ENCODE data around the gene EMILIN3.

DNA sequence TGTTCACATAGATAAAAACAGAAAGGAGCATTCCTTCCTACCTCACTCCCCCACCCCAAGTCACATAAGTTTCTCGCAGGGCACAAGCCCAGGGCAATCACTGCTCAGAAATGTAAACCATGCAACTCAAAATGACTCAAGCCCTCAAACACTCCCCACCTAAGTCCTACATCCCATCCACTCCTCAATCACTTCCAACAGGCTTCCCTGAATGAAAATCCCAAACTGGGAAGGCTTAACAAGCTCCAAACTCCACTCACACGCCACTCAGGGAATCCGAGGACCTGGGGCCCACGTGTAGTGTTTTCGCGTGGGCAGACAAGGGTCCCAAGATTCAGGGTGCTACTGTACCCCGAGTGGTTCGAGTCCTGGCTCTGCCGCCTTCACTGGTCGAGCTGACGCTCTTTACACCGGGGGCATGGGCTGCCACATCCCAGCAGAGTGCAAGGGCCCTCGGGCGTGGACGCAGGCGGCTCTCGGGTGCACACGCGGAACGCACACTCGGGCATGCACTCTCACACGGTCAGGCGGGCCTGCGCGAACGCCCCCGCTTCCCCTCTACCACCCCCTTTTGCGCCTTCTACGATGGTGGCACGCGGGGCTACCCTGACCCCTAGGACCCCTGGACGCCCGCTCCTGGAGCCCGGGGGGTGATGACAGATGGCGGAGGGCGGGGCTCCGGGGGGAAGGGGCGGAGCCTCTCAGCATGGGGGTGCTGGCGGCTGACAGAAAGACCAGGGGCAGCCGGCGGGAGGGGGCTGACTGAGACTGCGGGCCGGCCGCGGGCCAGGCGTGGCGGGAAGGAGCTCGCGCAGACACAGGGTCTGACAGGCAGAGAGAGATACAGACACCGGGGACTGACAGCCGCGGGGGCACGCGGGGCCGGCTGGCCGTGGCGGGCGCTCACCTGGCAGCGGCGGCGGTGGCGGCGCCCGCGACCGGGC, 49.7 kb downstream of the EMILIN3 start:
- TF ChIP-seq, protein P1, sequence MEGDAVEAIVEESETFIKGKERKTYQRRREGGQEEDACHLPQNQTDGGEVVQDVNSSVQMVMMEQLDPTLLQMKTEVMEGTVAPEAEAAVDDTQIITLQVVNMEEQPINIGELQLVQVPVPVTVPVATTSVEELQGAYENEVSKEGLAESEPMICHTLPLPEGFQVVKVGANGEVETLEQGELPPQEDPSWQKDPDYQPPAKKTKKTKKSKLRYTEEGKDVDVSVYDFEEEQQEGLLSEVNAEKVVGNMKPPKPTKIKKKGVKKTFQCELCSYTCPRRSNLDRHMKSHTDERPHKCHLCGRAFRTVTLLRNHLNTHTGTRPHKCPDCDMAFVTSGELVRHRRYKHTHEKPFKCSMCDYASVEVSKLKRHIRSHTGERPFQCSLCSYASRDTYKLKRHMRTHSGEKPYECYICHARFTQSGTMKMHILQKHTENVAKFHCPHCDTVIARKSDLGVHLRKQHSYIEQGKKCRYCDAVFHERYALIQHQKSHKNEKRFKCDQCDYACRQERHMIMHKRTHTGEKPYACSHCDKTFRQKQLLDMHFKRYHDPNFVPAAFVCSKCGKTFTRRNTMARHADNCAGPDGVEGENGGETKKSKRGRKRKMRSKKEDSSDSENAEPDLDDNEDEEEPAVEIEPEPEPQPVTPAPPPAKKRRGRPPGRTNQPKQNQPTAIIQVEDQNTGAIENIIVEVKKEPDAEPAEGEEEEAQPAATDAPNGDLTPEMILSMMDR (IDR thresholded peaks at IDR 0.05), result no peak
- no peak for TF ChIP-seq POLR2A (IDR thresholded peaks at IDR 0.05)
